ENCODE results near the gene ST3GAL3. TPM values are rescaled to one million over a fixed set of nuclear protein-coding genes. Genes with fewer than 3 reads are reported as not detected.

The ST3GAL3 gene
- total and polyA plus RNA-seq, 10 of the 15 experiments (the other 5 are each of a cell fraction or from before 2014, with no cell fraction given), result 1.2 to 19.3 (median 11.0) TPM

GRCh38 chr1:43801203-43801602 is 93.9 kb downstream of the ST3GAL3 start:
- H3K9me3 ChIP-seq (replicated peaks; ENCODE audit: control insufficient read depth, insufficient read depth, low read length), result no peaks in the 10 kb centered on the region
- TF ChIP-seq MYB (IDR thresholded peaks at IDR 0.05; ENCODE audit: borderline replicate concordance, low read depth, low read length), result no peak
- TF ChIP-seq CTCF (IDR thresholded peaks at IDR 0.05 in 2 of 3, conservative IDR thresholded peaks at IDR 0.05 in 1 of 3; ENCODE audit: control insufficient read depth in 2 of 3, extremely low read depth in 1 of 3, insufficient read depth in 1 of 3, low read depth in 3 of 3, low read length in 3 of 3), result no peak
- TF ChIP-seq GATAD2B (conservative IDR thresholded peaks at IDR 0.05; ENCODE audit: low read depth), result no peak
- no peak for TF ChIP-seq POU2F2 (IDR thresholded peaks at IDR 0.05; ENCODE audit: borderline replicate concordance, low read depth, low read length)
- TF ChIP-seq HSF1 (IDR thresholded peaks at IDR 0.05; ENCODE audit: low read depth, low read length), result no peak
- TF ChIP-seq ZBTB33 (IDR thresholded peaks at IDR 0.05), result no peak
- TF ChIP-seq KLF5 (IDR thresholded peaks at IDR 0.05; ENCODE audit: partially characterized antibody), result no peak
- no peaks in the 10 kb centered on the region for H3K27me3 ChIP-seq (replicated peaks in 1 of 2; ENCODE audit: control insufficient read depth in 2 of 2, insufficient read depth in 2 of 2, low read length in 1 of 2)
- ATAC-seq (no peak), DNase-seq (ENCODE audit: low read depth, low spot score) (no peak), FAIRE-seq (no peak)
- RAD21 ChIA-PET (ENCODE audit: unreplicated experiment), result interaction anchor here (0.9 to 2.3 kb wide), 2 partner anchors 38 to 134 kb away, joined by 3 to 10 read pairs; no protein-coding TSS in a partner anchor
- H4K20me1 ChIP-seq (ENCODE audit: control insufficient read depth, insufficient read depth), result no peaks in the 10 kb centered on the region
- no peak overlapping the region for H3K9ac ChIP-seq (ENCODE audit: control insufficient read depth, insufficient read depth, low read length)
- BruUV-seq (replicated peaks), result no TSS peak
- H3K4me2 ChIP-seq (ENCODE audit: control insufficient read depth, insufficient read depth), result no peak overlapping the region
- no peaks in the 10 kb centered on the region for H3K4me1 ChIP-seq (ENCODE audit: control insufficient read depth, insufficient read depth, low read length)
- H3K79me2 ChIP-seq (ENCODE audit: control insufficient read depth, insufficient read depth, low read length), result no peaks in the 10 kb centered on the region
- intact Hi-C loops (cut with micrococcal nuclease; ENCODE audit: unreplicated experiment) (no loop called here), in situ Hi-C loops (cut with MboI) (no loop called here)
- no peak overlapping the region for H2AFZ ChIP-seq (ENCODE audit: control insufficient read depth, low read depth, low read length)
- WGBS (ENCODE audit: insufficient coverage, insufficient replicate concordance, low lambda C conversion rate, missing lambda C conversion rate), result 96% methylated on average over 3 of the region's 3 CpGs
- H3K4me3 ChIP-seq, result no peak overlapping the region
- no peak overlapping the region for H3K27ac ChIP-seq (ENCODE audit: control insufficient read depth, insufficient read depth)
- SMC1A ChIA-PET (ENCODE audit: uncharacterized antibody, unreplicated experiment), result interaction anchor here (1.8 kb wide), 1 partner anchor 35 kb away, joined by 5 read pairs; no protein-coding TSS in a partner anchor
- no peaks in the 10 kb centered on the region; a peak in 1 of 4 replicates for H3K36me3 ChIP-seq (ENCODE audit: control insufficient read depth in 2 of 2, insufficient read depth in 2 of 2, low read length in 1 of 2)
- POLR2A ChIA-PET, result no interaction called here
- CTCF ChIA-PET, result no interaction called here

All from GM12878 (cell line).